Hepatocyte (in vitro differentiated cells): Measurements from ENCODE around the gene PPP4R4. TPM values are rescaled to one million over a fixed set of nuclear protein-coding genes. Genes with fewer than 3 reads are reported as not detected.

Source experiments
- DNase-seq: peaks from one replicate; pipeline ENCODE4 v3.0.0-alpha.2; 2016; ENCODE audit warnings: low spot score
- H2AFZ ChIP-seq: fragments of 200-600 bp; sonication (generic); 2 replicates; pipeline ENCODE4 v1.6.0; 2016; ENCODE audit warnings: antibody characterized with exemption, mild to moderate bottlenecking
- H3K27ac ChIP-seq: fragments of 200-600 bp; sonication (generic); 2 replicates; pipeline ENCODE4 v1.5.1; 2016; ENCODE audit warnings: mild to moderate bottlenecking
- H3K27me3 ChIP-seq: fragments of 200-600 bp; sonication (generic); 2 replicates; pipeline ENCODE4 v1.6.1; 2016
- H3K36me3 ChIP-seq: fragments of 200-600 bp; sonication (generic); replicated peaks from 2 replicates; pipeline ENCODE4 v1.5.1; 2016; ENCODE audit warnings: low read depth; ENCODE audit not compliant: insufficient read depth
- H3K4me1 ChIP-seq: fragments of 200-600 bp; sonication (generic); 2 replicates; pipeline ENCODE4 v1.5.1; 2016; ENCODE audit warnings: mild to moderate bottlenecking, moderate library complexity; ENCODE audit not compliant: insufficient read depth
- H3K4me2 ChIP-seq: fragments of 200-600 bp; sonication (generic); 2 replicates; pipeline ENCODE4 v1.6.0; 2016
- H3K4me3 ChIP-seq: fragments of 200-600 bp; sonication (generic); 2 replicates; pipeline ENCODE4 v1.5.1; 2016; ENCODE audit warnings: mild to moderate bottlenecking
- H3K79me2 ChIP-seq: fragments of 200-600 bp; sonication (generic); 2 replicates; pipeline ENCODE4 v1.6.0; 2017; ENCODE audit warnings: mild to moderate bottlenecking
- H3K9me2 ChIP-seq: fragments of 200-600 bp; sonication (generic); replicated peaks from 2 replicates; pipeline ENCODE4 v1.6.0; 2017; ENCODE audit warnings: mild to moderate bottlenecking; ENCODE audit not compliant: insufficient read depth
- H3K9me3 ChIP-seq: fragments of 200-600 bp; sonication (generic); 2 replicates; pipeline ENCODE4 v1.5.1; 2016; ENCODE audit warnings: low read depth, mild to moderate bottlenecking
- H4K20me1 ChIP-seq: fragments of 200-600 bp; sonication (generic); 2 replicates; pipeline ENCODE4 v1.6.0; 2016; ENCODE audit warnings: mild to moderate bottlenecking; ENCODE audit not compliant: insufficient read depth, poor library complexity, severe bottlenecking
- EZH2 ChIP-seq: fragments of 200-600 bp; sonication (generic); IDR thresholded peaks from 2 replicates; pipeline ENCODE4 v1.6.1; 2016; ENCODE audit warnings: antibody characterized with exemption, mild to moderate bottlenecking, borderline replicate concordance
- EZH2phosphoT487 ChIP-seq: fragments of 200-600 bp; sonication (generic); IDR thresholded peaks from one replicate; pipeline ENCODE4 v1.6.1; 2018; ENCODE audit warnings: antibody characterized with exemption, mild to moderate bottlenecking, low read depth, moderate library complexity; ENCODE audit not compliant: unreplicated experiment, severe bottlenecking
- WGBS: methylation state at CpG from one replicate; pipeline ENCODE4 v1.1.6; 2016; ENCODE audit warnings: low lambda C conversion rate; ENCODE audit errors: missing lambda C conversion rate; 5-methylcytosine and 5-hydroxymethylcytosine counted together
- polyA plus RNA-seq: library from polyadenylated mRNA; unstranded; fragments of >200 nt; fragmentation: Nextera tagmentation; extraction: Ambion mirVana; gene quantifications from 2 replicates; pipeline ENCODE4 v1.2.1, GENCODE V29; 2016
- total RNA-seq: library from RNA; depleted of rRNA; stranded (reverse); fragments of >200 nt; gene quantifications from 2 replicates; pipeline ENCODE4 v1.2.3, GENCODE V29; 2014
- TF ChIP-seq, protein P1 (sequence below): fragments of 200-600 bp; sonication (generic); IDR thresholded peaks from 2 replicates; pipeline ENCODE4 v1.5.1; 2016; ENCODE audit warnings: antibody characterized with exemption, mild to moderate bottlenecking; ENCODE audit not compliant: poor library complexity

Gene PPP4R4
- total and polyA plus RNA-seq, 2 experiments from 2014 or later = 1.0 to 3.8 TPM

DNA sequence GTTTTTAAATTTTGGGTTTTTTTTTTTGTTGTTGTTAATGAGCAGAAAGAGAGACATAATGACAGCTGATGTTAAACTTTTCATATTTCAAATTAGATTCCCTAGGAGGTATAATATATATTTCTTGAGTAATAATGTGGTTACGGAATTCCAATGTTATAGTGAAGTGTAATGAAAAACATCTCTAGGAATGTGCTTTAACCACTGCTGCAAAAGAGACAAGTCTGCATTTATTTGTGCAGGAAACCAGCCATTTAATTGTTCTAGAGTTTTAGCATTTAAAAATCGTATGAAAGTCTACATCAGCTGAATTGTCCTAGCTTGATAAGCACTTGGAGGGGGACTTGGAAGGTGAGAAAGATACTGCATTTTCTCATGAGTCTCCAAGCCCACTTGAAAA, 104.6 kb downstream of the PPP4R4 start:
- no peaks in the 10 kb centered on the region for H3K27me3 ChIP-seq
- no peaks in the 10 kb centered on the region for H3K9me3 ChIP-seq
- H3K4me2 ChIP-seq = no peak overlapping the region
- H3K27ac ChIP-seq = no peak overlapping the region
- H3K9me2 ChIP-seq = no peaks in the 10 kb centered on the region
- DNase-seq = no peak
- no peaks in the 10 kb centered on the region for H3K36me3 ChIP-seq
- no peaks in the 10 kb centered on the region for H3K4me1 ChIP-seq
- 77% methylated on average over 2 of the region's 2 CpGs for WGBS
- no peak overlapping the region for H3K4me3 ChIP-seq
- TF ChIP-seq, protein P1, sequence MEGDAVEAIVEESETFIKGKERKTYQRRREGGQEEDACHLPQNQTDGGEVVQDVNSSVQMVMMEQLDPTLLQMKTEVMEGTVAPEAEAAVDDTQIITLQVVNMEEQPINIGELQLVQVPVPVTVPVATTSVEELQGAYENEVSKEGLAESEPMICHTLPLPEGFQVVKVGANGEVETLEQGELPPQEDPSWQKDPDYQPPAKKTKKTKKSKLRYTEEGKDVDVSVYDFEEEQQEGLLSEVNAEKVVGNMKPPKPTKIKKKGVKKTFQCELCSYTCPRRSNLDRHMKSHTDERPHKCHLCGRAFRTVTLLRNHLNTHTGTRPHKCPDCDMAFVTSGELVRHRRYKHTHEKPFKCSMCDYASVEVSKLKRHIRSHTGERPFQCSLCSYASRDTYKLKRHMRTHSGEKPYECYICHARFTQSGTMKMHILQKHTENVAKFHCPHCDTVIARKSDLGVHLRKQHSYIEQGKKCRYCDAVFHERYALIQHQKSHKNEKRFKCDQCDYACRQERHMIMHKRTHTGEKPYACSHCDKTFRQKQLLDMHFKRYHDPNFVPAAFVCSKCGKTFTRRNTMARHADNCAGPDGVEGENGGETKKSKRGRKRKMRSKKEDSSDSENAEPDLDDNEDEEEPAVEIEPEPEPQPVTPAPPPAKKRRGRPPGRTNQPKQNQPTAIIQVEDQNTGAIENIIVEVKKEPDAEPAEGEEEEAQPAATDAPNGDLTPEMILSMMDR = no peak
- TF ChIP-seq EZH2phosphoT487 (no peak), EZH2 (no peak)
- H4K20me1 ChIP-seq = no peaks in the 10 kb centered on the region
- H2AFZ ChIP-seq = no peak overlapping the region
- H3K79me2 ChIP-seq = no peaks in the 10 kb centered on the region

DNA sequence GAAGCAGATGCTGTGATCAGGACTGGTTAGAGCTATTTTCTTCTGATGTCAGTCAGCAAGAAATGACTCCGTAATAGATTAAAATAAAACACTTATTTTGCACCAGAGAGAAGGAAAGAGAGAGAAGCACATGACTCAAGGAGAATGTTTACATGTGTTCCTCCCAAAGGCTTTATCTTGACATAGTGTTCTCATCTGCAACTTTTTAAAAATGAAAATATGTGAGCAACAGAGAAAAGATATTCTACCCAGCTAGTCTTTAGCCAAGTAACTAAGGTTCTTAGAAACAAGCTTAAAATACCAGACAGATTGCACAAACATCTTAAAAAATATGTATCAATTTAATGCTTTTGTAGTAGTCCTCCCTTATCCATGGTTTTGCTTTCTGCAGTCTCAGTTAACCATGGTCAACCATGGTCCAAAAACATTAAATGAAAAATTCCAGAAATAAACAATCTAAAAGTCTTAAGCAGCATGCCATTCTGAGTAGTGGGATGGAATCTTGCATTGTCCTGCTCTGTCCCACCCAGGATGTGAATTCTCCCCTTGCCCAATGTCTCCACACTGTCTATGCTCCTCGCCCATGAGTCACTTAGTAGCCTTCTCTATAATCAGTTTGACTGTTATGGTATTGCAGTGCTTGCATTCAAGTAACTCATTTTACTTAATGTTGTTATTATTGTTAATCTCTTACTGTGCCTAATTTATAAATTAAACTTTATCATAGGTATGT, 109.0 kb downstream of the PPP4R4 start:
- Histone ChIP-seq H3K27ac (no peak overlapping the region), H3K4me1 (no peaks in the 10 kb centered on the region), H3K79me2 (no peaks in the 10 kb centered on the region), H4K20me1 (no peaks in the 10 kb centered on the region), H2AFZ (no peak overlapping the region), H3K4me2 (no peak overlapping the region), H3K36me3 (no peaks in the 10 kb centered on the region), H3K9me3 (no peaks in the 10 kb centered on the region), H3K4me3 (no peak overlapping the region), H3K9me2 (no peaks in the 10 kb centered on the region), H3K27me3 (no peaks in the 10 kb centered on the region)
- WGBS = 88% methylated on average over 2 of the region's 2 CpGs
- TF ChIP-seq, protein P1 = no peak
- TF ChIP-seq EZH2 = no peak
- TF ChIP-seq EZH2phosphoT487 = no peak
- no peak for DNase-seq

DNA sequence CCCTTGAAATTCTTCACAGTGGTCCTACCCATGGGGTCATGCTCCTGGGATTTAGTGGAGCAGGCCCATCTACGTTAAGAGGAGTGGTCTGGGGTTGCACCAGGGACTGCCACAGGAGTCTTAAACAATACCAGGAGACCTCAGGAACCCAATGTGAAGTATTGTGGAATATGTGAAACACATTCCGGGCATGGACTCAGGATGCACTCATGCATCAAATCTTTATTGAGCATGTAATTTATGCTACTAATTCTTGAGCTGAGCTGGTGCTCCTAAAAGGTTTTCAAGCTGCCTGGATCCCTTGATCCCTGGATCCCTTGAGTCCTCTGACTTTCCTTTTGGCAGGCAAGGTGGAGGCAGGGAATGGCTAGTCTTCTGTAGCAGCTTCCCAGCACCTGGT, 110.1 kb downstream of the PPP4R4 start:
- Histone ChIP-seq H2AFZ (no peak overlapping the region), H3K79me2 (no peaks in the 10 kb centered on the region), H3K36me3 (no peaks in the 10 kb centered on the region), H3K4me3 (no peak overlapping the region), H3K4me2 (no peak overlapping the region), H3K4me1 (no peaks in the 10 kb centered on the region), H4K20me1 (no peaks in the 10 kb centered on the region), H3K9me3 (no peaks in the 10 kb centered on the region), H3K9me2 (no peaks in the 10 kb centered on the region), H3K27ac (no peak overlapping the region), H3K27me3 (no peaks in the 10 kb centered on the region)
- WGBS = 94% methylated on average over 2 of the region's 2 CpGs
- TF ChIP-seq EZH2phosphoT487 (no peak), EZH2 (no peak)
- TF ChIP-seq, protein P1 = no peak
- DNase-seq = no peak
